ENCODE measurements around the gene CSNK1G2.

CSNK1G2 gene

DNA sequence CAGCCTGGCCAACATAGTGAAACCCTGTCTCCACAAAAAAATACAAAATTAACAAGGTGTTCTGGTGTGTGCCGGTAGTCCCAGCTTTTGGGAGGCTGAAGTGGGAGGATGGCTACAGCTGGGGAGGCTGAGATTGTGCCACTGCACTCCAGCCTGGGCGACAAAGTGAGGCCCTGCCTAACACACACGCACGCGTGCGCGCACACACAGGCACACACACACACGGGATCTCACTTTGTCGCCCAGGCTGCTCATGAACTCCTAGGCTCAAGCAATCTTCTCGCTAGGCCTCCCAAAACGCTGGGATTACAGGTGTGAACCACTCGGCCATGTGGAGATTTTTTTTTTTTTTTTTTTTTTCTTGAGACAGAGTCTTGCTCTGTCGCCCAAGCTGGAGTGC is 77.8 kb downstream of the CSNK1G2 start:
- DNase-seq (ENCODE audit: low spot score): no peak

DNA sequence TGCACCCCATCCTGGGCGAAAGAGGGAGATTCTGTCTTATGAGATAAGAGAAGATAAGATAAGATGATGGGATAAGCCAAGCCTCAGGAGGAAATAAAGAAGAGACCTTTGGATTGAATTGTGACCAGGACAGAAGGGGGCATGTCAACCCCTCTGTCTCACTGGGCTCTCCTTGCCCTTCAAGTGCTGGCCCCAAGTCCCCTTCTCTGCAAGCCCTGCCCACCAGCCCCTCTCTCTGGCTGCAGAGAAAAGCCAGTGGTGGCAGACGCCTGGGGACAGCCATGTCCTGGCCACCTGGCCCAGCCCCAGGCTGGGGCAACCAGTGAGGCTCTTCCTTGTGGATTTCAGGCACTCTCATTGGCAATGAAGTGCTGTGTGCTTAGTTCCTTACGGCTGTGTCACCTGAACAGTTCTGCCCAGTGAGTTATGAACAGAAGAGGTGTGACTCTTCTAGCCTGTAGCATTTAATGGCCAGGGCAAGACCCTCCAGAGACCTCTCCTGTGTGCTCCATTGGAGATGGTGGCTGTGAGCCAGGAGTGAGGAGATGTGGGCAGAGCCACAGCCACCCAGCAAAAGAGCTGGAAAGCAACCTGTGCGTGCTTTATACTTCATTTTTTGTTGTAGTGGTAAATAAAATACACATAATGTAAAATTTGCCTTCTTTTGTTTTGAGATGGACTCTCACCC is 80.6 kb downstream of the CSNK1G2 start:
- no peak for DNase-seq (ENCODE audit: low spot score)

DNA sequence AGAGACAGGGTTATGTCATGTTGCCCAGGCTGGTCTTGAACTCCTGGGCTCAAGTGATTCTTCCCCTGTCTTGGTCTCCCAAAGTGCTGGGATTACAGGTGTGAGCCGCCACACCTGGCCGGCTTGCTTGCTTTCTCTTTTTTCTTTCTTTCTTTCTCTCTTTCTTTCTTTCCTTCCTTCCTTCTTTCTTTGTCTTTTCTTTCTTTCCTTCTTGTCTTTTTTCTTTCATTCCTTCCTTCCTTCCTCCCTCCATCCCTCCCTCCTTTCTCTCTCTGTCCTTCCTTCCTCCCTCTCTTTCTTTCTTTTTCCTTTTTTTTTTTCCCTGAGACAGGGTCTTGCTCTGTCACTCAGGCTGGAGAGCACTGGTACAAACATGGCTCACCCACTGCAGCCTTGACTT is 81.3 kb downstream of the CSNK1G2 start:
- no peak for DNase-seq (ENCODE audit: low spot score)

DNA sequence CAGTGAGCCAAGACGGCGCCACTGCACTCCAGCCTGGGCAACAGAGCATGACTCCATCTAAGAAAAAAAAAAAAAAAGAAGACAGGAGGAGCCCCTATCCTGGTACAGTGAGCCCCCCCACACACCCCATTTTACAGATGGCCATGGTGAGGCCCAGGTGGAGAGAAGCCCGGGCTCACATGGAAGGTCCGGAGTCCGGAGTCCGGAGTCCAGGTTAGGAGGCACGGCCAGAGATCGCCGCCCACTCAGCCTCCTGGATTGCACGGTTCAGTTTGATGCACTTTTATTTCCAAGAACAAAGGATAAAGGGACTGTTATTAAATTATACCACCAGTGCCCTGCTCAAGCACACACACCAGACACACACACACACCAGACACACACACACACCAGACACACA is 85.8 kb downstream of the CSNK1G2 start:
- no peak for DNase-seq (ENCODE audit: low spot score)

DNA sequence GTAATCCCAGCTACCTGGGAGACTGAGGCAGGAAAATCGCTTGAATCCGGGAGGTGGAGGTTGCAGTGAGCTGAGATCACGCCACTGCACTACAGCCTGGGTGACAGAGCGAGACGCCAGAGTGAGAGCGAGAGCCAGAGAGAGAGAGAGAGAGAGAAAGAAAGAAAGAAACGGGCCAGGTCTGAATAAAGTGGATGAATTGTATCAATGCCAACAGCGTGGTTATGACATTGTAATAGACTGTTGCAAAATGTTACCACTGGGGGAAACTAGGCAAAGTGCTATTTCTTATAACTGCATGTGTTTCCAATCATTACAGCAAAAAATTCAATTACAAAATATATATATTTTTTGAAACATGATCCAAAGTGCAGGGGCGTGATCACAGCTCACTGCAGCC is 86.4 kb downstream of the CSNK1G2 start:
- no peak for DNase-seq (ENCODE audit: low spot score)
